GM12801 (cell line): ENCODE results near the gene PTPN3.

Source experiments
- TF ChIP-seq, protein P1 (sequence below): IDR thresholded peaks from one replicate; pipeline ENCODE4 v1.5.1; 2011; ENCODE audit warnings: control low read depth; ENCODE audit not compliant: insufficient read length; ENCODE audit errors: extremely low read depth

Gene PTPN3

GRCh38 chr9:109409773-109410397, 88.2 kb downstream of the PTPN3 start:
- TF ChIP-seq, protein P1, sequence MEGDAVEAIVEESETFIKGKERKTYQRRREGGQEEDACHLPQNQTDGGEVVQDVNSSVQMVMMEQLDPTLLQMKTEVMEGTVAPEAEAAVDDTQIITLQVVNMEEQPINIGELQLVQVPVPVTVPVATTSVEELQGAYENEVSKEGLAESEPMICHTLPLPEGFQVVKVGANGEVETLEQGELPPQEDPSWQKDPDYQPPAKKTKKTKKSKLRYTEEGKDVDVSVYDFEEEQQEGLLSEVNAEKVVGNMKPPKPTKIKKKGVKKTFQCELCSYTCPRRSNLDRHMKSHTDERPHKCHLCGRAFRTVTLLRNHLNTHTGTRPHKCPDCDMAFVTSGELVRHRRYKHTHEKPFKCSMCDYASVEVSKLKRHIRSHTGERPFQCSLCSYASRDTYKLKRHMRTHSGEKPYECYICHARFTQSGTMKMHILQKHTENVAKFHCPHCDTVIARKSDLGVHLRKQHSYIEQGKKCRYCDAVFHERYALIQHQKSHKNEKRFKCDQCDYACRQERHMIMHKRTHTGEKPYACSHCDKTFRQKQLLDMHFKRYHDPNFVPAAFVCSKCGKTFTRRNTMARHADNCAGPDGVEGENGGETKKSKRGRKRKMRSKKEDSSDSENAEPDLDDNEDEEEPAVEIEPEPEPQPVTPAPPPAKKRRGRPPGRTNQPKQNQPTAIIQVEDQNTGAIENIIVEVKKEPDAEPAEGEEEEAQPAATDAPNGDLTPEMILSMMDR, result no peak

DNA sequence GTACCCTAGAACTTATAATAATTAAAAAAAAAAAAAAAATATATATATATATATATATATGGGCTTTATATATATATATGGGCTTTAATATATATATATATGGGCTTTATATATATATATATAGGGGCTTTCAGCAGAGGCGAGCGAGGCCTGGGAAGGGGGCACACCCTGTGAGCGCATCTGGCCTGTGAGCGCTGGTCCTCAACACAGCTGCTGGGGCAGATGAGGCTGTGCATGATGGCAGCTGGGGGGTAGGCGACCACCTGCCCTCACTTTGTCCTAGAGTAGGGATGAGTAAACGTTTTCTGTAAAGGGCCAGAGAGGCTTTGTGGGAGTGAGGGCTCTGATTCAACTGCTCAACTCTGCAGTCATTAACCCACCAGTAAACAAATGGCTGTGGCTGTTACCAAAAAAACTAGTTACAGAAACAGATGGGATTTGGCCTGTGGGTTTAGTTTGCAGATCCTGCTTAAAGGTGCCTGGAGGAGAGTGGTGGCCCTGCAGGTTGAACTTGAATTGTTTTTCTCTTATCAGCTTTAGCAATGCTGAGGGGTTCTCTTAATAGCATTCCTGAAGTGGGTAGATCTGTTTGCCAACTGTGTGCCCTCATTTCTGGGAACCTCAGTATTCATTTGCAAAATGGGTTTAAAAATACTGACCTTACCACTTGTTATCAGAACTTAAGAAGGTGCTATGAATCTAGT, 89.2 kb downstream of the PTPN3 start:
- TF ChIP-seq, protein P1, result no peak

DNA sequence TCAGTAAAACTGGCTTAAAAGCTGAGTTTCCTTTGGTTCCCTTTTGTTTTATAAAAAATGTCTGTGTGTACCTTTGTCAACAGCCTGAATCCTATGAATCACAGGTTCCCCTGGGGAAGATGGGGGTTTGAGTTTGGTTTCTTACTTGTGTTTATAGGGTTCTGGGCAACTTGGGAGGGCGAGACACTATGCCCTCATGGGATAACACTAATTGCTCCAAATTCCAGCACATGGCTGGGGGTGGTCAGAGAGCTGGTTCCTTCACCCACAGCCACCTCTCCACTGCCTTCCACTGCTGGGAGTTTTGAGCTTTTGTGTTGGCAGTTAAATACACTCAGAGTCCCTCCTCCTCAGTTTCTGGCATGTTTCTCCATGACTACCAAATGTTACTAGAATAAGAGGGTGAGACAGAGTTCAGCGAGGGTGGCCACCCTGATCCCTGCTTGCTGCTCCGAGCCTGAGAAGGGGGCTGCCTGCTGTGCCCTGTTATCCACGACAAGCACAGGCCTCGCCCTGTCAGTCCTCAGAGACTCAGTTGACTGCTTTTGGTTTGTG, 94.3 kb downstream of the PTPN3 start:
- TF ChIP-seq, protein P1, result no peak

DNA sequence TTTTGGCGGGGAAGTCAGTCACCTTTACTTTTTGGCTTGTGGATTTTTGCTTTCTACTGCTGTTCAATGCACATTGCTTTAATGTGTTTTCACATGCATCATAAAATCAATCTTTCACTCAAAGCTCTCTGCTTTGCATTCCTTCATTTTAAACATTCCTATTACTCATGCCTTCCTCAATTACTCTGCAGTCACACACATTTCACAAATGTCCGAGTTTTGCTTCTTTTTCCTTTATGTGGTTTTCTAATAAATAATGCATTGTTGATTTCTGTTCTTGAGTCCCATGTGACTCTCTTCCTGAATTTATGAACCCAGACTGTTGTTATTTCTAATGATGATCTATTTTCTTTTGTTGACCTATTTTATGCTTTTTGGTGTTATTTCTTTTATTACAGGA, 95.0 kb downstream of the PTPN3 start:
- TF ChIP-seq, protein P1, result no peak

GRCh38 chr9:109401990-109402318, 96.2 kb downstream of the PTPN3 start:
- TF ChIP-seq, protein P1, result no peak

DNA sequence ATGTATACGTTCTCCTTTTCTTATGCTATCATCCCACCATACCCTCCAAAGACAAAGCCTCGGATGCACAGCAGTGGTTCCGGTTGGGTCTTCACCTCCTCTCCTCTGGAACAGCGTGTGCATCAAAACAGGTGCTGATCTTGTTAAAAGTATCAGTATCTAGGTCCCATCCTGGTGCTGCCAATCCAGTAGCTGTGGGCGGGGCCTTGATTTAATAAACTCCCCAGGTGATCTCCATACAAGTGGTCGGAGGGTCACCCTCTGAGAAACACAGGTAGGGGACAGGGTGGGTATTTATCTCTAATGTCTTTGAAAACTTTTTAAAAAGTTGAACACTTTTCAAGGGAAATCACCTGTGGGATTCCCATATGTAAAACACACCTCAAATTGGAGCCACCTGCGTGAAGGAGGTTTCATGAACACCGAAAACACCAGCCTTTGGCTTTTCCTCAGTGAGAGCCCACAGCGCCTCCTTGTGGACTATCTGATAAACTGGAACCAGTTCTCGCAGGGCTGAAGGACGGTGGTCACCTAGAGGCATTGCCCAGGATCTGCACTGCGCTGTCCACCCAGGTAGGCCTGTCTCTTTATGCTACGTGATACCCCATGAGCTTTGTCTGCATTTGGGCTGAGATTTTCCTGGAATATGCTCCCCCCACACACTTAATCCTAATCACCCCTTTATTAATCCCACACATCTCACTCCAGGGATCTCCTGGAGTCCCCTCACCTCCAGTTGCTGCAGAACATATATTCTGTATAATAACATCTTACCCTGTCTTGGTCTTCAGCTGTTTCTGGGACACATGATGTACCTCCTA, 96.7 kb downstream of the PTPN3 start:
- TF ChIP-seq, protein P1, result peak; percentile 10

- TF ChIP-seq, protein P1, result no peak
Observed at GRCh38 chr9:109399258-109399767, 98.8 kb downstream of the PTPN3 start.
